ENCODE results near the gene FBP1. TPM values are rescaled to one million over a fixed set of nuclear protein-coding genes. Genes with fewer than 3 reads are reported as not detected.

FBP1 gene
- total RNA-seq, 4 donors from 2014 or later, result 0.46 to 3.5 (median 1.7) TPM; not detected in 1

DNA sequence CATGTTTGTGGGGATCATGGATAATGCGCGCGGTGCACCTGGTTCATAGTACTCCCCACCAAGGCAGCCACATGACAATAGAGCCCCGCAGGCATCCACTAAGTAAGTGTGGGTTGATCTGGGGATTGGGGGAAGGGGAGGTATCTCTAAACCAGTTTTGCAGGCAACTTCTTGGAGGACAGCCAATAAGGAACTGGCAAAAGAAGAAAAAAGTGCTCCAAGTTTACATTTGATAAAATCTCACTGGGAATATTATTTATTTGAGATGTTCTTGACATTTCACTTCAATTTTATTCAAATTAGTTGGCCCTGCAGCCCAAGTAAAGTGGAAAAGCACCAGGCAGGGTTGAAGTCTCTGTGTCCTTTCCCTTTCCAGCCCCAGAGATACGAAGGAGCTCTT is 8.5 kb downstream of the FBP1 start:
- in situ Hi-C loops (cut with MboI; ENCODE audit: low sequenced_read_pairs in 4 of 4), result no loop called here
- ATAC-seq (no peak), DNase-seq (no peak)
- intact Hi-C loops (cut with DNase I; ENCODE audit: low total_unique reads), result no loop called here
- no peaks in the 10 kb centered on the region for H3K27me3 ChIP-seq
- H3K27ac ChIP-seq, result no peak overlapping the region
- no peaks in the 10 kb centered on the region for H3K4me1 ChIP-seq
- H3K9me3 ChIP-seq, result no peaks in the 10 kb centered on the region
- H3K36me3 ChIP-seq, result no peaks in the 10 kb centered on the region
- H3K4me3 ChIP-seq, result no peak overlapping the region
- TF ChIP-seq, protein P1, sequence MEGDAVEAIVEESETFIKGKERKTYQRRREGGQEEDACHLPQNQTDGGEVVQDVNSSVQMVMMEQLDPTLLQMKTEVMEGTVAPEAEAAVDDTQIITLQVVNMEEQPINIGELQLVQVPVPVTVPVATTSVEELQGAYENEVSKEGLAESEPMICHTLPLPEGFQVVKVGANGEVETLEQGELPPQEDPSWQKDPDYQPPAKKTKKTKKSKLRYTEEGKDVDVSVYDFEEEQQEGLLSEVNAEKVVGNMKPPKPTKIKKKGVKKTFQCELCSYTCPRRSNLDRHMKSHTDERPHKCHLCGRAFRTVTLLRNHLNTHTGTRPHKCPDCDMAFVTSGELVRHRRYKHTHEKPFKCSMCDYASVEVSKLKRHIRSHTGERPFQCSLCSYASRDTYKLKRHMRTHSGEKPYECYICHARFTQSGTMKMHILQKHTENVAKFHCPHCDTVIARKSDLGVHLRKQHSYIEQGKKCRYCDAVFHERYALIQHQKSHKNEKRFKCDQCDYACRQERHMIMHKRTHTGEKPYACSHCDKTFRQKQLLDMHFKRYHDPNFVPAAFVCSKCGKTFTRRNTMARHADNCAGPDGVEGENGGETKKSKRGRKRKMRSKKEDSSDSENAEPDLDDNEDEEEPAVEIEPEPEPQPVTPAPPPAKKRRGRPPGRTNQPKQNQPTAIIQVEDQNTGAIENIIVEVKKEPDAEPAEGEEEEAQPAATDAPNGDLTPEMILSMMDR (IDR thresholded peaks at IDR 0.05 in 4 of 5, conservative IDR thresholded peaks at IDR 0.05 in 1 of 5), result no peak
- TF ChIP-seq POLR2A (IDR thresholded peaks at IDR 0.05), result no peak

DNA sequence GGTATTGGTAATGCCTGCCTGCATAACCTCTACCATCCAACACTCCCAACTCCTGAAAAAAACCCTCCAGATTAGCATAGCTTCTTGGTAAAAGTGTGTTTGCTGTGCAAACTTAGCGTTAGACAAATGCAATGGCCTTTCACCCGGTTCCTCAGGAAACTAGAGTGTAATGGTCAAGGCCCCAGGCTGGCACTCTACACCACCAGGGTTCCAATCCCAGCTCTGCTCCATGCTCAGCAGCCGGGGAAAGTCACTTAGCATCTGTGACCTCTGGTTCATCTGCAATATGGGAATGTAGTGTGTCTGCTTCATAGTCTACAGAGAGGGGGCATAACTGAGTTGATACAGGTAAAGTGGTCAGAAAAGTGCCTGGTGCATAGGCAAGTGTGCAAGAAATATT is 9.0 kb downstream of the FBP1 start:
- no peak overlapping the region for H3K4me3 ChIP-seq
- in situ Hi-C loops (cut with MboI; ENCODE audit: low sequenced_read_pairs in 4 of 4) (no loop called here), intact Hi-C loops (cut with DNase I; ENCODE audit: low total_unique reads) (no loop called here)
- H3K27ac ChIP-seq, result no peak overlapping the region
- no peaks in the 10 kb centered on the region for H3K4me1 ChIP-seq
- no peaks in the 10 kb centered on the region for H3K27me3 ChIP-seq
- ATAC-seq (no peak), DNase-seq (no peak)
- TF ChIP-seq, protein P1 (IDR thresholded peaks at IDR 0.05 in 4 of 5, conservative IDR thresholded peaks at IDR 0.05 in 1 of 5), result no peak
- no peak for TF ChIP-seq POLR2A (IDR thresholded peaks at IDR 0.05)
- H3K36me3 ChIP-seq, result no peaks in the 10 kb centered on the region
- H3K9me3 ChIP-seq, result no peaks in the 10 kb centered on the region

DNA sequence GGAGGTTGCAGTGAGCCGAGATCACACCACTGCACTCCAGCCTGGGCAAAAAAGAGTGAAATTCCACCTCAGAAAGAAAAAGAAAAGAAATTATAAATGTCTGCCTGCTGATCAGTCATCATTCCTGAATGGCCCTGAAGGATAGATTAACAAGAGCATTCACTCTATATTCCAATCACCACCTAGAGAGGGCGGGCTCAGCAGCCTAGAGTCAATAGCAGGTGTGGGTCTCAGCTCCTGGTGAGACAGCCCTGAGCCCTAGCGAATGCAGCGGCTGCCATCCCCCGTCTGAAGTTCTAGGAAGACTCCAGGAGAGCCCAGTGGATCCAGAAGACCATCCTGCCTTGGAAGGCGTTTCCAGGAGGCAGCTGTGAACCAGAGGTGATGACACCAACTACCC is 12.0 kb downstream of the FBP1 start:
- in situ Hi-C loops (cut with MboI; ENCODE audit: low sequenced_read_pairs in 4 of 4) (no loop called here), intact Hi-C loops (cut with DNase I; ENCODE audit: low total_unique reads) (no loop called here)
- H3K27me3 ChIP-seq, result no peaks in the 10 kb centered on the region
- no peak overlapping the region for H3K27ac ChIP-seq
- no peak for TF ChIP-seq POLR2A (IDR thresholded peaks at IDR 0.05)
- TF ChIP-seq, protein P1 (IDR thresholded peaks at IDR 0.05 in 4 of 5, conservative IDR thresholded peaks at IDR 0.05 in 1 of 5), result no peak
- no peaks in the 10 kb centered on the region for H3K36me3 ChIP-seq
- H3K9me3 ChIP-seq, result no peaks in the 10 kb centered on the region
- H3K4me1 ChIP-seq, result no peaks in the 10 kb centered on the region
- no peak overlapping the region for H3K4me3 ChIP-seq
- no peak for DNase-seq
- ATAC-seq, result no peak

DNA sequence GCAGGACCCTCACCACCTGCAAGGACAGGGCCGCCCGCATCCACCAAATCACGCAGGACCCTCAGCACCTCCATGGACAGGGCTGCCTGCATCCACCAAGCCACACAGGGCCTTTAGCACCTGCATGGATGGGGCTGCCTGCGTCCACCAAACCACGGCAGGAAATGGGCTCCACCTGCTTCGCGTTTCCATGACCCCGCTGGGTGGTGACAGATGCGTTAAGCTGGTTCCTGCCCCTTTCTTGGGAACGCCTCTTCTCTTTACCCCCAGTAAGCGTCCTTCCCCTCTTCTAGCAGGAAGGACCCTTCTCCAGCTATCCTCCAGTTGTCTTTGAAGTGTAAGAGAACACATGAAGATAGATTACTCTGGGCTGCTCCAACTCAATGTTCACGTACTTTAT is 13.5 kb downstream of the FBP1 start:
- in situ Hi-C loops (cut with MboI; ENCODE audit: low sequenced_read_pairs in 4 of 4), result no loop called here

DNA sequence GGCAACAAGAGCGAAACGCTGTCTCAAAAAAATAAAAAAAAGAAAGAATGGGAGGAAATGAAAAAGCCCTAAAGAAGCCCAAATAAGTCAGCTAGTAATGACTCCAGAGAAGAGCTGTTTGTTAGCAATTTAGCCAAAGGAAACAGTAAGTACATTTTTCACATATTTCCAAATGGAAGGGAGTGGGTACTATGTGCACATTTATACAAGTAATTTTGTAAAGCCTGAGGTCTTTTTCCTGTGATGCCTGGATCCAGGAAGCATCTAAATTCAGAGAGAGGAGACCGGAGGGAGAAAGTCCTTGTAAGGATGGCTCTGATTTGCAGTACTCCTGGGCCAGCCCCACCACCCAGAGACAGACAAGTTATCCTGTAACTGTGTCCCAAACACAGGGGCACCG is 14.7 kb downstream of the FBP1 start:
- Histone ChIP-seq H3K4me1 (no peaks in the 10 kb centered on the region), H3K27me3 (no peaks in the 10 kb centered on the region), H3K9me3 (no peaks in the 10 kb centered on the region), H3K4me3 (no peak overlapping the region), H3K36me3 (no peaks in the 10 kb centered on the region), H3K27ac (no peak overlapping the region)
- in situ Hi-C loops (cut with MboI; ENCODE audit: low sequenced_read_pairs in 4 of 4) (no loop called here), intact Hi-C loops (cut with DNase I; ENCODE audit: low total_unique reads) (no loop called here)
- no peak for TF ChIP-seq POLR2A (IDR thresholded peaks at IDR 0.05)
- TF ChIP-seq, protein P1 (IDR thresholded peaks at IDR 0.05 in 4 of 5, conservative IDR thresholded peaks at IDR 0.05 in 1 of 5), result no peak
- ATAC-seq (no peak), DNase-seq (no peak)

More for the DNA sequence above, 13.5 kb downstream of the FBP1 start:
- no peaks in the 10 kb centered on the region for H3K27me3 ChIP-seq
- ATAC-seq (no peak), DNase-seq (no peak)
- H3K36me3 ChIP-seq, result no peaks in the 10 kb centered on the region
- H3K4me3 ChIP-seq, result no peak overlapping the region
- no peak overlapping the region for H3K27ac ChIP-seq
- no peaks in the 10 kb centered on the region for H3K4me1 ChIP-seq
- intact Hi-C loops (cut with DNase I; ENCODE audit: low total_unique reads), result no loop called here
- no peaks in the 10 kb centered on the region for H3K9me3 ChIP-seq
- TF ChIP-seq, protein P1 (IDR thresholded peaks at IDR 0.05 in 4 of 5, conservative IDR thresholded peaks at IDR 0.05 in 1 of 5), result no peak
- TF ChIP-seq POLR2A (IDR thresholded peaks at IDR 0.05), result no peak
